Measurements from ENCODE around the gene IL1RAP. TPM values are rescaled to one million over a fixed set of nuclear protein-coding genes. Genes with fewer than 3 reads are reported as not detected.

IL1RAP gene
- total RNA-seq, 1 donor: 14.8 TPM

DNA sequence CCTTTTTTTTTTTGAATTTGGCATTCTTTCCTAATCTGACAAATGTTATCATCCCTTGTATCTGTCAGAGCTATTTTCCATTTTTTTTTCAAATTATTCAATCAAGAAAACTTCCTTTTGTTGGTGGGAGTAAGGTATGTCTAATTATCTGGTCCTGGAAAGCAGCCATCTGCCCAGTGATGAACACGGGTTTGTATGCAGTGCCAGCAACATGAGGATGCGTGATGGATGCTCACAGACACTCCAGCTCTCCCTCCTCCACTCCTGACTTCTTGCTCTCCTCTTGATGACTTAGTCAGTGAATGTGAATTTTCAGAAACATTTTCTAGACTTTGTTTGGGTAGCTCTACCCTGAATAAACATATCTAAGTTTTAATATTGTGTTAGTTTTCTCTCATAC is 79.2 kb downstream of the IL1RAP start:
- no peaks in the 10 kb centered on the region for H4K20me1 ChIP-seq (ENCODE audit: insufficient read depth, low read length)
- H3K4me2 ChIP-seq (ENCODE audit: insufficient read depth, low read length): no peak overlapping the region
- no peak overlapping the region for H3K4me3 ChIP-seq (ENCODE audit: insufficient read depth, low read length)
- DNase-seq (ENCODE audit: insufficient read length, low spot score, missing footprints): no peak
- H3K4me1 ChIP-seq (ENCODE audit: insufficient read depth, low read length): no peaks in the 10 kb centered on the region
- no peak for TF ChIP-seq CTCF (IDR thresholded peaks at IDR 0.05; ENCODE audit: extremely low read depth, low read depth, low read length)
- no peaks in the 10 kb centered on the region for H3K36me3 ChIP-seq (ENCODE audit: insufficient read depth, low read length)
- H2AFZ ChIP-seq (ENCODE audit: low read length): no peak overlapping the region
- H3K27me3 ChIP-seq (ENCODE audit: insufficient read depth, low read length): no peaks in the 10 kb centered on the region
- no peak overlapping the region for H3K27ac ChIP-seq (ENCODE audit: low read depth, low read length)
- no peaks in the 10 kb centered on the region for H3K79me2 ChIP-seq (ENCODE audit: insufficient read depth, low read length)
- H3K9me3 ChIP-seq (ENCODE audit: low read depth, low read length): no peaks in the 10 kb centered on the region

GRCh38 chr3:190594171-190594570 is 80.3 kb downstream of the IL1RAP start:
- Histone ChIP-seq H3K4me3 (ENCODE audit: insufficient read depth, low read length) (no peak overlapping the region), H3K9me3 (ENCODE audit: low read depth, low read length) (no peaks in the 10 kb centered on the region), H3K4me2 (ENCODE audit: insufficient read depth, low read length) (no peak overlapping the region), H4K20me1 (ENCODE audit: insufficient read depth, low read length) (no peaks in the 10 kb centered on the region), H3K27ac (ENCODE audit: low read depth, low read length) (no peak overlapping the region), H3K36me3 (ENCODE audit: insufficient read depth, low read length) (no peaks in the 10 kb centered on the region), H2AFZ (ENCODE audit: low read length) (no peak overlapping the region), H3K79me2 (ENCODE audit: insufficient read depth, low read length) (no peaks in the 10 kb centered on the region), H3K4me1 (ENCODE audit: insufficient read depth, low read length) (no peaks in the 10 kb centered on the region), H3K27me3 (ENCODE audit: insufficient read depth, low read length) (no peaks in the 10 kb centered on the region)
- no peak for TF ChIP-seq CTCF (IDR thresholded peaks at IDR 0.05; ENCODE audit: extremely low read depth, low read depth, low read length)
- DNase-seq (ENCODE audit: insufficient read length, low spot score, missing footprints): no peak

DNA sequence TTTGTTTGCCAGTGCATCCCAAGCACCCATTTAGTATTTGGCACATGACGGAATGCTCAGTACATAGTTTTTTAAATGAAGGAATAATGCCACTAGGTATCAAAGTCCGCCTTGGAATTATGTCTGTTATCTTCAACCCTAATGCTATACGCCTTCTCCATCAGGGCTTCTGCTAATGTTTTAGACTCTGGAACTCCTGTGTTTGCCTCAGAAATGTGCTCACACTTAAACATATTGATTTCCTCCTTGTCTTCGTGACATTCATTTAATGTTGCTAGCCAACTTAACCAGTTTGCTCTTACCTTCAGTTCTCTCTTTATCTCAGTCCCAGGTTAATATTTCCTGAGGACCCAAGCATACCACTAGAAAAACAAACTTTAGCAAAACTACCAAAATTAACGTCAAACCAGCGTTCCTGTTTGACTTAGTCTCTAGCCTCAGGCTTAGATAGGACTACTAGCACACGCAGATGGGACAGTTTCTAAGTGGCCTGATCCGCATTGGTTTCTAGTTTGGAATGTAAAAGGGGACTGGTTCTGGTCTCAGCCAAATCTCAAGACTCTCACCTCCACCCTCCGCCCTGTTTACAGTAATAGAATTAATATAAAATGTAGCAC is 81.4 kb downstream of the IL1RAP start:
- no peaks in the 10 kb centered on the region for H4K20me1 ChIP-seq (ENCODE audit: insufficient read depth, low read length)
- no peaks in the 10 kb centered on the region for H3K27me3 ChIP-seq (ENCODE audit: insufficient read depth, low read length)
- no peaks in the 10 kb centered on the region for H3K4me1 ChIP-seq (ENCODE audit: insufficient read depth, low read length)
- TF ChIP-seq CTCF (IDR thresholded peaks at IDR 0.05; ENCODE audit: extremely low read depth, low read depth, low read length): no peak
- H2AFZ ChIP-seq (ENCODE audit: low read length): no peak overlapping the region
- DNase-seq (ENCODE audit: insufficient read length, low spot score, missing footprints): no peak
- H3K9me3 ChIP-seq (ENCODE audit: low read depth, low read length): no peaks in the 10 kb centered on the region
- no peak overlapping the region for H3K27ac ChIP-seq (ENCODE audit: low read depth, low read length)
- H3K4me3 ChIP-seq (ENCODE audit: insufficient read depth, low read length): no peak overlapping the region
- H3K4me2 ChIP-seq (ENCODE audit: insufficient read depth, low read length): no peak overlapping the region
- no peaks in the 10 kb centered on the region for H3K36me3 ChIP-seq (ENCODE audit: insufficient read depth, low read length)
- no peaks in the 10 kb centered on the region for H3K79me2 ChIP-seq (ENCODE audit: insufficient read depth, low read length)

GRCh38 chr3:190595807-190596206 is 81.9 kb downstream of the IL1RAP start:
- DNase-seq (ENCODE audit: insufficient read length, low spot score, missing footprints): no peak
- no peaks in the 10 kb centered on the region for H4K20me1 ChIP-seq (ENCODE audit: insufficient read depth, low read length)
- TF ChIP-seq CTCF (IDR thresholded peaks at IDR 0.05; ENCODE audit: extremely low read depth, low read depth, low read length): no peak
- no peak overlapping the region for H3K4me2 ChIP-seq (ENCODE audit: insufficient read depth, low read length)
- H3K9me3 ChIP-seq (ENCODE audit: low read depth, low read length): no peaks in the 10 kb centered on the region
- no peaks in the 10 kb centered on the region for H3K79me2 ChIP-seq (ENCODE audit: insufficient read depth, low read length)
- no peaks in the 10 kb centered on the region for H3K4me1 ChIP-seq (ENCODE audit: insufficient read depth, low read length)
- H2AFZ ChIP-seq (ENCODE audit: low read length): no peak overlapping the region
- H3K36me3 ChIP-seq (ENCODE audit: insufficient read depth, low read length): no peaks in the 10 kb centered on the region
- H3K27me3 ChIP-seq (ENCODE audit: insufficient read depth, low read length): no peaks in the 10 kb centered on the region
- H3K4me3 ChIP-seq (ENCODE audit: insufficient read depth, low read length): no peak overlapping the region
- no peak overlapping the region for H3K27ac ChIP-seq (ENCODE audit: low read depth, low read length)

Data from osteoblast (primary cell).